Measurements from ENCODE around the gene ZNF343. TPM values are rescaled to one million over a fixed set of nuclear protein-coding genes. Genes with fewer than 3 reads are reported as not detected.

ZNF343 gene
- total RNA-seq, 4 donors from 2014 or later = 11.2 to 20.5 (median 15.1) TPM

DNA sequence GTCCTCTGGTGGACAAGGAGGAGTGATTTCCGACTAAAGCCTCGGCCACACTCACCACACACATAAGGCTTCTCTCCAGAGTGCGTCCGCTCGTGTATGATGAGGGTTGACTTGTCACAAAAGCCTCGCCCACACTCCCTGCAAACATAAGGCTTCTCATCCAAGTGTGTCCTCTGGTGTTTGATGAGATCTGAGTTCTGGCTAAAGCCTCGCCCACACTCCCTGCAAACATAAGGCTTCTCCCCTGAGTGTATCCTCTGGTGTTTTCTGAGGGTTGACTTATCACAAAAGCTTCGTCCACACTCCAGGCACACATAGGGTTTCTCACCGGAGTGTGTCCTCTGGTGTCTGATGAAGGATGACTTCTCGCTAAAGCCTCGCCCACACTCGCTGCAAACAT is 25.2 kb downstream of the ZNF343 start:
- H3K4me3 ChIP-seq = no peak overlapping the region
- H3K36me3 ChIP-seq = no peaks in the 10 kb centered on the region
- no peaks in the 10 kb centered on the region for H3K4me1 ChIP-seq
- intact Hi-C loops (cut with DNase I; ENCODE audit: low total_unique reads) = no loop called here
- TF ChIP-seq, protein P1, sequence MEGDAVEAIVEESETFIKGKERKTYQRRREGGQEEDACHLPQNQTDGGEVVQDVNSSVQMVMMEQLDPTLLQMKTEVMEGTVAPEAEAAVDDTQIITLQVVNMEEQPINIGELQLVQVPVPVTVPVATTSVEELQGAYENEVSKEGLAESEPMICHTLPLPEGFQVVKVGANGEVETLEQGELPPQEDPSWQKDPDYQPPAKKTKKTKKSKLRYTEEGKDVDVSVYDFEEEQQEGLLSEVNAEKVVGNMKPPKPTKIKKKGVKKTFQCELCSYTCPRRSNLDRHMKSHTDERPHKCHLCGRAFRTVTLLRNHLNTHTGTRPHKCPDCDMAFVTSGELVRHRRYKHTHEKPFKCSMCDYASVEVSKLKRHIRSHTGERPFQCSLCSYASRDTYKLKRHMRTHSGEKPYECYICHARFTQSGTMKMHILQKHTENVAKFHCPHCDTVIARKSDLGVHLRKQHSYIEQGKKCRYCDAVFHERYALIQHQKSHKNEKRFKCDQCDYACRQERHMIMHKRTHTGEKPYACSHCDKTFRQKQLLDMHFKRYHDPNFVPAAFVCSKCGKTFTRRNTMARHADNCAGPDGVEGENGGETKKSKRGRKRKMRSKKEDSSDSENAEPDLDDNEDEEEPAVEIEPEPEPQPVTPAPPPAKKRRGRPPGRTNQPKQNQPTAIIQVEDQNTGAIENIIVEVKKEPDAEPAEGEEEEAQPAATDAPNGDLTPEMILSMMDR (IDR thresholded peaks at IDR 0.05) = no peak
- TF ChIP-seq POLR2A (IDR thresholded peaks at IDR 0.05) = no peak
- no peak overlapping the region for H3K27ac ChIP-seq
- no peaks in the 10 kb centered on the region for H3K9me3 ChIP-seq
- no peak for DNase-seq
- no peaks in the 10 kb centered on the region for H3K27me3 ChIP-seq

DNA sequence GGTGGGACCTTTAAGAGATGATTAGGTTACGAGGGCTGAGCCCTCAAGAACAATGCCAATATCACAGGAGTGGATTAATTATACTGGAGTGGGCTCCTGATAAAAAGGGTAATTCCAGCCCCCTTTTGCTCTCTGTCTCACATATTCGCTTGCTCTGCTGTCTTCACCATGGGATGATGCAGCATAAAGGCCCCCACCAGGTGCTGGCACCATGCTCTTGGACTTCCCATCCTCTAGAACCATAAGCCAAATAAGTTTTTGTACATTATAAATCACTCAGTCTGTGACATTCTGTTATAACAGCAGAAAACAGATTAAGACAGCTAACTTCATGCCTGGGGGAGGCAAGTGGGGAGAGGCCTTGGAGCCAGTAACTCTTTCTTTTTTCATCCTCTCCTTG is 28.3 kb downstream of the ZNF343 start:
- TF ChIP-seq, protein P1 (IDR thresholded peaks at IDR 0.05) = no peak
- TF ChIP-seq POLR2A (IDR thresholded peaks at IDR 0.05) = no peak
- Histone ChIP-seq H3K27me3 (no peaks in the 10 kb centered on the region), H3K4me1 (no peaks in the 10 kb centered on the region), H3K36me3 (no peaks in the 10 kb centered on the region), H3K4me3 (no peak overlapping the region), H3K27ac (no peak overlapping the region), H3K9me3 (no peaks in the 10 kb centered on the region)
- intact Hi-C loops (cut with DNase I; ENCODE audit: low total_unique reads) = no loop called here
- no peak for DNase-seq

DNA sequence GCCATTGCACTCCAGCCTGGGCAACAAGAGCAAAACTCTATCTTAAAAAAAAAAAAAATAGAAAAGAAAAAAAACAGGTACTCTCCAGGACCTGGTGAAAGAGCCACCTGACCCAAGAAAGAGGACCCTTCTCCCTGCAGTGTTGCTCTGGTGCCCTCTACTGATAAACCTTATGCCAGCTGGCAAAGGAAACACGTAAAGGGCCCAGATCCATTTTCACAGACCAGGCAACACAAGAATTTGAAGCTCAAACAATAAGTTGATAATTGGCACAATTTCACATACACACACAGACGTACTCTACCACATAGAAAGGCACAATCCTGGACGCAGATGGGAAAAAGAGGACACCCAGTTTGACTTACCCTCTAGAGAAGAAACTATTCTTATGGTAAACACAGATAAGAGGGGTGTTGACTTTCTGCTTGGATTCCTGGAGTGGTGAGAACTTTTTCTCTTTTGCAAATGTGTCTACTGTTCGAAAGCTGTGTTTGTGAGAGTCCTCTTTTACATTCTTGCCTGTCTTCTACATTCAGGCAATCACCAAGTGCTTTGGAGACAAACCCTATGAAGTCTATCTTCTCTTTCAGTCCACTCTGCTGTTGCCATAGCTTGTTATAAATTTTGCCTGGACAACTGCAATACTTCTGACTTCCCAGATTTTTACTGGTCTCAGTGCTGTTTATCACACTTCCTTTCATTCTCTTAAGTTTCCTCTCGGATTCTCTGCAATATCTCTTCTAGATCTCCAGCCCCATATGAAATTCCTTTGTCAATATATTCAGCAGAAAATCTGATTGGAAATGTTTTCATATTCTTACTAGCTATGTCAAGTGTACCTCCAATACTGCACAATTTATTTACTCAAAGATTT is 31.7 kb downstream of the ZNF343 start:
- intact Hi-C loops (cut with DNase I; ENCODE audit: low total_unique reads) = no loop called here
- Histone ChIP-seq H3K4me1 (no peaks in the 10 kb centered on the region), H3K27ac (no peak overlapping the region), H3K27me3 (no peaks in the 10 kb centered on the region), H3K4me3 (no peak overlapping the region), H3K36me3 (no peaks in the 10 kb centered on the region), H3K9me3 (no peaks in the 10 kb centered on the region)
- TF ChIP-seq, protein P1 (IDR thresholded peaks at IDR 0.05) = no peak
- TF ChIP-seq POLR2A (IDR thresholded peaks at IDR 0.05) = no peak
- no peak for DNase-seq

DNA sequence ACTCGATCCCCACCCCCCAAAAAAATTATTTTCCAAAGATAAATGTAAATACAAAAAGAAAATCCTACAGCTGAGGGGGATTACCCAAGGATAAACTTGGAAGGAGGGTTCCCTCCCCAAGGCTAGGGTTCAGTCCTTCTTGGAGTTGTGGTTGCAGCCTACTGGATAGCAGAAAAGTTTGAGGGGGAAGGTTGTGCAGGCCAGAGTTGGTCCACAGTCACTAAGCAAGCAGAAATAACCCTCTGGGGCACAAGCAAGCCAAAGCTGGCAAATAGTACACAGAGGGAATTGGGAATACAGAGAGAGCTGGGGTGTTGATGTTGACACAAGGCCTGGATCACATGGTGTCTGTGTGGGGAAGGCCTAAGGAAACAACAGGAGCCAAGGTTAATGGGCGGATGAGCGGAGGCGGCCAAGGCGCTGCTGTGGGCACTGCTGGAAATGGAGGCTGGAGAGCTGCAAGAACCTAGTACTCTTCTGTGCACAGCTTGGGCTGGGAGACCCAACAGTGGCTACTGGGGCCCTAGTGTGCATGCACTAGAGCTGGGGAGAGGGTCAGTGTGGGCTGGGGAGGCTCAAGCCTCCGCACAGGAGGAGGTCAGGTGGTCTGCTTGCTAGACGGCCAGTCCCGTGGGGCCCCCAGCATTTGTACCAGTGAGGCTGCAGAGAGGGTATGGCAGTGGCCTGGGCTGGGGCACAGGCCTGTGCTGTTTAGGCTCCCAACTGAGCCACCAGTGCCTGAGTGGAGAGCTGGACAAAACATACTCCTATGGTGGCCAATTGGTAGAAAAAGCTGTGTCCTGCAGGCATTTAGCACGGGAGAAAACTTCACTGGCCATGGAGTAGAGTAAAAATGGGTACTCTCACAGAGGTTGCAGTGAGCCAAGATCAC is 32.6 kb downstream of the ZNF343 start:
- TF ChIP-seq POLR2A (IDR thresholded peaks at IDR 0.05) = no peak
- TF ChIP-seq, protein P1 (IDR thresholded peaks at IDR 0.05) = no peak
- no peaks in the 10 kb centered on the region for H3K4me1 ChIP-seq
- H3K27me3 ChIP-seq = no peaks in the 10 kb centered on the region
- no peaks in the 10 kb centered on the region for H3K36me3 ChIP-seq
- no peak overlapping the region for H3K4me3 ChIP-seq
- DNase-seq = no peak
- H3K27ac ChIP-seq = no peak overlapping the region
- intact Hi-C loops (cut with DNase I; ENCODE audit: low total_unique reads) = no loop called here
- H3K9me3 ChIP-seq = no peaks in the 10 kb centered on the region

DNA sequence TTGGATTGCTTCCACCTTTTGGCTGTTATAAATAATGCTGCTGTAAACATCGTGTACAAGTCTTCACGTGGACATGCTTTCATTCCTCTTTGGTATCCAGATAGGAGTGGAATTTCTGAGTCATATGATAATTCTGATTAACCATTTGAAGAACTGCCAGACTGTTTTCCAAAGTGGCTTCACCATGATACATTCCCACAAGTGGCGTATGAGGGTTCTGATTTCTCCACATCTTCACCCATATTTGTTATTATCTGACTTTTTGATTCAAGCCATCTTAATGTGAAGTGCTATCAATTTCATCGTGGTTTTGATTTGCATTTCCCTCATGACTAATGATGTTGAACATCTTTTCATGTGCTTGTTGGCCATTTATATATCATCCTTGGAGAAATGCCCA is 35.2 kb downstream of the ZNF343 start:
- Histone ChIP-seq H3K4me1 (peaks cover 4 to 7% of the 10 kb centered on the region in 2 donors), H3K36me3 (no peaks in the 10 kb centered on the region), H3K27ac (no peak overlapping the region), H3K4me3 (no peak overlapping the region), H3K27me3 (no peaks in the 10 kb centered on the region), H3K9me3 (no peaks in the 10 kb centered on the region)
- no peak for DNase-seq
- intact Hi-C loops (cut with DNase I; ENCODE audit: low total_unique reads) = no loop called here
- TF ChIP-seq, protein P1 (IDR thresholded peaks at IDR 0.05) = no peak
- no peak for TF ChIP-seq POLR2A (IDR thresholded peaks at IDR 0.05)
